GM12892 (cell line): ENCODE results near the gene MAN1A2.

Experiments
- POLR2A ChIP-seq: IDR thresholded peaks from 2 replicates; pipeline ENCODE4 v1.6.1; 2011; ENCODE audit warnings: low read depth, low read length, control low read depth
- POLR2AphosphoS5 ChIP-seq: IDR thresholded peaks from 2 replicates; pipeline ENCODE4 v1.6.1; 2011; ENCODE audit warnings: low read depth, low read length, control low read depth

GRCh38 chr1:117389779-117390178, 22.5 kb downstream of the MAN1A2 start:
- TF ChIP-seq POLR2AphosphoS5 (no peak), POLR2A (no peak)
